Fibroblast of the aortic adventitia (primary cell): ENCODE results near the gene NBR1. TPM values are rescaled to one million over a fixed set of nuclear protein-coding genes. Genes with fewer than 3 reads are reported as not detected.
"Not testable (repeated sequence)": the region's sequence is repeated elsewhere in the genome, so short reads cannot be mapped to it uniquely, and the experiment has no call there.

ENCODE experiments used
- DNase-seq: peaks from one replicate; pipeline ENCODE4 v3.0.0-alpha.2; 2010; ENCODE audit warnings: low read depth
- H3K4me3 ChIP-seq: 2 replicates; pipeline ENCODE4 v1.5.1; 2011; ENCODE audit warnings: low read depth, mild to moderate bottlenecking, control low read depth, low read length, moderate library complexity
- small RNA-seq: library from RNA; depleted of rRNA; stranded (forward); fragments of <200 nt; gene quantifications from one replicate; pipeline ENCODE3, GENCODE V24; 2012
- total RNA-seq: library from RNA; depleted of rRNA; stranded (reverse); fragments of >200 nt; gene quantifications from 2 replicates; pipeline ENCODE4 v1.2.3, GENCODE V29; 2012; ENCODE audit warnings: low replicate concordance

NBR1 gene
- total RNA-seq, 1 donor, result 111 TPM

DNA sequence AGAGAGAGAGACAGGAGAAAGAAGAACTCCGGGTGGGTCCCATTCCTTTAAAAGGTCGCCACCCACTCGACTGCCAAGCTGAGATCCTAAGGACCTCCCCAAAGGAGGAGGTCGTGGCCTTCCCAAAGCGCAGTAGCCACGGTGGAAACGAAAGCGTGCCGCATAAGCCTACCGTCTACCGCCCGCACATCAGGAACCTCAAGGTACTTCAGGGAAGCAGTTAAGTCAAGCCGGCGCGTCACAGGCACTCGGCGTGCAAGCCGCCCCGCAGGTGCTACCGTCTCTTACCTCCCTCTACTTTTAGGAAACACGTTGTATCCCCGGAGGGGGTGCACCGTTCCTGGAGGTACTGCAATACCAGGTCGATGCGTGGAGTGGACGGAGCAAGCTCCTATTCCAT is 68.6 kb downstream of the NBR1 start:
- DNase-seq, H3K4me3 ChIP-seq: not testable (repeated sequence)

DNA sequence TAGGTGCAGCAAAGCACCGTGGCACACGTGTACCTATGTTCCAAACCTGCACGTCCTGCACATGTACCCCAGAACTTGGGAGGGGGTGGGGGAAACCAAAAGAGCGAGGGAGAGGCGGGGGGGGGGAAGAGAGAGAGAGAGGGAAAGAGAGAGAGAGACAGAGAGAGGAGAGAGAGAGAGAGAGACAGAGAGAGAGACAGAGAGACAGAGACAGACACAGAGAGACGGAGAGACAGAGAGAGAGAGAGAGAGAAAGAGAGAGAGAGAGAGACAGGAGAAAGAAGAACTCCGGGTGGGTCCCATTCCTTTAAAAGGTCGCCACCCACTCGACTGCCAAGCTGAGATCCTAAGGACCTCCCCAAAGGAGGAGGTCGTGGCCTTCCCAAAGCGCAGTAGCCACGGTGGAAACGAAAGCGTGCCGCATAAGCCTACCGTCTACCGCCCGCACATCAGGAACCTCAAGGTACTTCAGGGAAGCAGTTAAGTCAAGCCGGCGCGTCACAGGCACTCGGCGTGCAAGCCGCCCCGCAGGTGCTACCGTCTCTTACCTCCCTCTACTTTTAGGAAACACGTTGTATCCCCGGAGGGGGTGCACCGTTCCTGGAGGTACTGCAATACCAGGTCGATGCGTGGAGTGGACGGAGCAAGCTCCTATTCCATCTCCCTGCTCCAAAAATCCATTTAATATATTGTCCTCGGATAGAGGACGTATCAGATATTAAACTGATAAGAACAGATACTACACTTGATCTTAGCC is 69.8 kb downstream of the NBR1 start:
- not testable (repeated sequence) for H3K4me3 ChIP-seq, DNase-seq

DNA sequence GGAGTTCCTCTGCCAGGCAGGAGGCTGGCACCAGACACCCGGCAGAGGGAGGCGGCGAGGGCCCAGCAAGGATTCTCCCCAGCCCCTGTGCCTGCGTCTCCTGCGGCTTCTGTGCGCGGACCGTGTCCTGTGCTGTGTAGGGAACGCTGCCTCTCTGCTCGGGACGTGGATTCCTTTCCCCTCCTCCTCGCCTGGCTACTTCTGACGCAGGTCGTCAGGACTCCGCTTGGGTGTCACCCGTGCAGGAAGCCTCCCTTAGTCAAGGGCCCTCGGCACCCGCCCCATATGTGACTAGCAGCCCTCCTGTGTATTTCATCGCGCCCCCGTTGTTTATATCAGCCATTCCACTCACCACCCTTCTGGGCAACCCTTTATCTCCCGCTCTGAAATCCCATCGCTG is 75.4 kb downstream of the NBR1 start:
- H3K4me3 ChIP-seq, DNase-seq: not testable (repeated sequence)

Small RNAs within 50 kb of the gene (small RNA-seq; reads per million reads assigned to genes)
- gene AC060780.2 (0.32 reads per million), gene AC060780.3 (not detected), gene AC135721.1 (not detected), gene RF00004 (not detected), gene RNU2-1 (not detected)

Other genes with a start within 250 kb of the NBR1 start
- gene AARSD1, start 206.8 kb upstream of the NBR1 start, total RNA-seq, result 18.9 and 20.0 TPM in 2 replicates
- 0.18 and 0.65 TPM in 2 replicates for gene PTGES3L, start 191.1 kb upstream of the NBR1 start, total RNA-seq
- gene RUNDC1, start 190.6 kb upstream of the NBR1 start, total RNA-seq, result 7.7 and 12.1 TPM in 2 replicates
- 336 and 1,876 TPM in 2 replicates for gene RPL27, start 172.8 kb upstream of the NBR1 start, total RNA-seq
- 34.7 and 43.0 TPM in 2 replicates for gene IFI35, start 164.4 kb upstream of the NBR1 start, total RNA-seq
- gene VAT1, start 148.8 kb upstream of the NBR1 start, total RNA-seq, result 435 and 461 TPM in 2 replicates
- 0.45 and 0.98 TPM in 2 replicates for gene RND2, start 146.0 kb upstream of the NBR1 start, total RNA-seq
- 13.0 and 44.6 TPM in 2 replicates for gene BRCA1, start 45.9 kb upstream of the NBR1 start, total RNA-seq
- 4.3 and 7.2 TPM in 2 replicates for gene TMEM106A, start 40.7 kb downstream of the NBR1 start, total RNA-seq
- not detected in 2 replicates for gene CCDC200, start 57.4 kb downstream of the NBR1 start, total RNA-seq
- not detected in 2 replicates for gene RNU2-1, start 62.8 kb downstream of the NBR1 start, total RNA-seq
- gene ARL4D, start 227.8 kb downstream of the NBR1 start, total RNA-seq, result 22.2 and 70.8 TPM in 2 replicates